Measurements from ENCODE around the gene ATAD3B. TPM values are rescaled to one million over a fixed set of nuclear protein-coding genes. Genes with fewer than 3 reads are reported as not detected.

ATAD3B gene
- total and polyA plus RNA-seq, 10 of the 15 experiments (the other 5 are each of a cell fraction or from before 2014, with no cell fraction given): 0.03 to 38.8 (median 23.8) TPM

GRCh38 chr1:1542766-1543705, 71.5 kb downstream of the ATAD3B start (continued):
- TF ChIP-seq ATF3 (IDR thresholded peaks at IDR 0.05; ENCODE audit: borderline replicate concordance, extremely low read depth, low read depth, low read length) (no peak), MEF2B (IDR thresholded peaks at IDR 0.05; ENCODE audit: partially characterized antibody, poor library complexity, severe bottlenecking) (no peak), ZNF384 (IDR thresholded peaks at IDR 0.05; ENCODE audit: borderline replicate concordance, low read depth, low read length) (no peak), SUPT20H (IDR thresholded peaks at IDR 0.05; ENCODE audit: borderline replicate concordance, control insufficient read depth, low read depth, low read length) (no peak)

GRCh38 chr1:1543706-1544099, 72.1 kb downstream of the ATAD3B start:
- Histone ChIP-seq H3K9ac (ENCODE audit: control insufficient read depth, insufficient read depth, low read length) (no peak overlapping the region), H4K20me1 (ENCODE audit: control insufficient read depth, insufficient read depth) (no peaks in the 10 kb centered on the region), H2AFZ (ENCODE audit: control insufficient read depth, low read depth, low read length) (no peak overlapping the region), H3K36me3 (ENCODE audit: control insufficient read depth in 2 of 2, insufficient read depth in 2 of 2, low read length in 1 of 2) (no peaks in the 10 kb centered on the region; a peak in 2 of 4 replicates), H3K4me1 (ENCODE audit: control insufficient read depth, insufficient read depth, low read length) (no peaks in the 10 kb centered on the region), H3K27me3 (replicated peaks in 1 of 2; ENCODE audit: control insufficient read depth in 2 of 2, insufficient read depth in 2 of 2, low read length in 1 of 2) (no peaks in the 10 kb centered on the region), H3K27ac (ENCODE audit: control insufficient read depth, insufficient read depth) (no peak overlapping the region), H3K4me2 (ENCODE audit: control insufficient read depth, insufficient read depth) (no peak overlapping the region), H3K4me3 (no peak overlapping the region), H3K9me3 (replicated peaks; ENCODE audit: control insufficient read depth, insufficient read depth, low read length) (no peaks in the 10 kb centered on the region), H3K79me2 (ENCODE audit: control insufficient read depth, insufficient read depth, low read length) (no peaks in the 10 kb centered on the region)
- SMC1A ChIA-PET (ENCODE audit: uncharacterized antibody, unreplicated experiment): no interaction called here
- DNase-seq (ENCODE audit: low read depth, low spot score): no peak
- FAIRE-seq: no peak
- WGBS (ENCODE audit: insufficient coverage, insufficient replicate concordance, low lambda C conversion rate, missing lambda C conversion rate): 78% methylated on average over 16 of the region's 19 CpGs
- POLR2A ChIA-PET: no interaction called here
- no peak for ATAC-seq
- intact Hi-C loops (cut with micrococcal nuclease; ENCODE audit: unreplicated experiment) (no loop called here), in situ Hi-C loops (cut with MboI) (no loop called here)
- CTCF ChIA-PET: no interaction called here
- TF ChIP-seq ZNF687 (IDR thresholded peaks at IDR 0.05): no peak
- no TSS peak for BruUV-seq (replicated peaks)
- RAD21 ChIA-PET (ENCODE audit: unreplicated experiment): no interaction called here
